Heart left ventricle (tissue), 13 donors: ENCODE data around the gene LCNL1.

Experiments used
- CTCF ChIP-seq, 12 donors: fragments of 200-600 bp; sonication (generic) in 4 of 12; IDR thresholded peaks; one replicate each; pipeline versions ENCODE4 v1.5.0 to v1.8.0; 2018 to 2022; ENCODE audit warnings: antibody characterized with exemption in 12 of 12, mild to moderate bottlenecking in 5 of 12
- POLR2A ChIP-seq, 2 donors: fragments of 450-650 bp; IDR thresholded peaks; one replicate each; pipeline ENCODE4 v1.6.1; 2017; ENCODE audit warnings: antibody characterized with exemption in 2 of 2, mild to moderate bottlenecking in 2 of 2, moderate library complexity in 2 of 2
- donor health status: ischemic (EF 13 %, LVEDD 7.1; RV severe dilation, severe dysfunction).
- donor health status: DM: no; HTN: yes; CAD: no.
- donor health status: DM: no; HTN: no; CAD: no.
- donor health status: ischemic (EF 25% LVEDD 6.9; RV normal size, moderate dysfunction).
- donor health status: ischemic (EF 25% LVEDD 5.7; RV mildly dilated, moderate dysfunction).
- donor health status: ischemic (EF 35%, LVEDD 5.7; RV mildly dilated, moderate dysfunction).
- donor health status: nonischemic (EF 11% LVEDD 7.7; RV severe dilation, severe dysfunction).
- donor health status: DM: yes; HTN: yes; CAD: no.
- donor health status: PGD.
- donor health status: ischemic (EF 29% LVEDD 5.4; RV normal size, mild dysfunction).
- donor health status: nonischemic (EF 23%, LVEDD 6.1; RV moderate dilation, normal function).

DNA sequence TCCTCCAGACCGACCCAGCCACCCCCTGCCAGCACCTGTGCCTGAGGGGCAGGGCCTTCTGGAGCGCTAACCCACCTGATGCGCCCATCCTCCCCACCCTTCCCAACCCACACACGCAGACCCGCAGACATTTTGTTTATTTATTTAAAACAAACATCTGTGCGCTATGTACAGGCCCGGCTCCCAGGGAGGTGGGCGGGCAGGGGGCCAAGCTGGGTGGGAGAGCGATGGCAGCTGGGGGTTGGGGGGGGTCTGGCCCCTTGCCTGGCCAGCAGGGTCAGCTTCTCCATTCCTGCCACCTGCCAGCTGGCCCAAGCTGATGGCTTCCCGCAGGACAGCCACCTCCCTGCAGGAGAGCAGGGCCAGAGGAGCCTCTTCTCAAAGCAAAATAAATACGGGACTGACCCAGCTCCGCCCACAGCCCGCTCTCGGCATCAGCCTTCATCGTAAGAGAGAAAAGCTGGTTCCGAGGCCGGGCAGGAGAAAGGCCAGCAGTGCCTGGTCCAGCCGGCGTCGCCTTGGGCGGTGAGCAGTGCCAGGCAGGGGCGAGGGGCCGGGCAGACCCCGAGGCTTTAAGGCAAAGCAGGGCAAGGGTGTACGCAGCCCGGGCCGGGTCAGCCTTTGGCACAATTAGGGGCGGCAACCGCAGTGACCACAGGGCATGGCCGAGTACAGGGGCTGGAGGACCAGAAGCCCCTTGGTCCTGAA lies 24.5 kb downstream of the LCNL1 start:
- TF ChIP-seq CTCF (IDR thresholded peaks at IDR 0.05), result no peak
- TF ChIP-seq POLR2A (IDR thresholded peaks at IDR 0.05), result no peak
